ENCODE results near the gene TMEM18. TPM values are rescaled to one million over a fixed set of nuclear protein-coding genes. Genes with fewer than 3 reads are reported as not detected.
"Not testable (repeated sequence)": the region's sequence is repeated elsewhere in the genome, so short reads cannot be mapped to it uniquely, and the experiment has no call there.

The TMEM18 gene
- total RNA-seq, 1 donor from 2014 or later = 29.0 TPM

DNA sequence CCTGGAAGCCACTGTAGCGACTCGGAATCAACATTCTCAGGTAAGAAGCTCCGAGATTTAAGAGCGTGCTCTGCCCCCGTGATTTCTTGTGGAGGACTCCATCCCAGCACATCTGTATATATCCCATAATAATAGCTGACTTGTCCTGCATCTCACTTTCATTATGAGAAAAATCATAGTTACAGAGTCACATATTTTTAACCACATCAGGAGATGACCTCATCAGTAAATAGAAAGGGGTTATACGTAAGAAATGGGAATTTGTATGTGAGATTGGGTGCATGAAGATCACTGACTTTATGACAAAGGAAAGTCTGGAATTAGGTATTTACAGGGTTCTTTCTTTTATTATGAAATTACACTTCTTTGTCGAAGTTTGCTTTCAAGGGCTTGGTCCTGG, 16.4 kb upstream of the TMEM18 start:
- DNase-seq = no peak

DNA sequence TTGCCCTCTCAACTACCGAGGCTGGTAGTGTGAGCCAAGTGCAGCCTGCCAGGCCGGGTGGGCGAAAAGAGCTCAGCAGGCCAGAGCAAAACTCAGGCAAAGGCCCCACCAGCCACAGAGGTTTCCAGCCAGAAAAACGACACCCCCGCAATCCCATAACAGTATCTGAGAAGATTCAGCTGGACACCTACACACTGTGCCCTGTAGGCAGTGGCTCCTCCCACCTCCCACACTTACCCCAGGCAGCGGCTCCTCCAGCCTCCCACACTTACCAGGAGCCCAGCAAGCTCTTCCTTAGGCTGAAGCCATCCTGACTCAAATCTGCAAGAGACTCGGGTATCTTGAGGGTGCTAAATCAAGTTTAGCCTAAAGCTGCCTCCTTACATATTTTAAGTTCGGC, 15.6 kb upstream of the TMEM18 start:
- no peak for DNase-seq

DNA sequence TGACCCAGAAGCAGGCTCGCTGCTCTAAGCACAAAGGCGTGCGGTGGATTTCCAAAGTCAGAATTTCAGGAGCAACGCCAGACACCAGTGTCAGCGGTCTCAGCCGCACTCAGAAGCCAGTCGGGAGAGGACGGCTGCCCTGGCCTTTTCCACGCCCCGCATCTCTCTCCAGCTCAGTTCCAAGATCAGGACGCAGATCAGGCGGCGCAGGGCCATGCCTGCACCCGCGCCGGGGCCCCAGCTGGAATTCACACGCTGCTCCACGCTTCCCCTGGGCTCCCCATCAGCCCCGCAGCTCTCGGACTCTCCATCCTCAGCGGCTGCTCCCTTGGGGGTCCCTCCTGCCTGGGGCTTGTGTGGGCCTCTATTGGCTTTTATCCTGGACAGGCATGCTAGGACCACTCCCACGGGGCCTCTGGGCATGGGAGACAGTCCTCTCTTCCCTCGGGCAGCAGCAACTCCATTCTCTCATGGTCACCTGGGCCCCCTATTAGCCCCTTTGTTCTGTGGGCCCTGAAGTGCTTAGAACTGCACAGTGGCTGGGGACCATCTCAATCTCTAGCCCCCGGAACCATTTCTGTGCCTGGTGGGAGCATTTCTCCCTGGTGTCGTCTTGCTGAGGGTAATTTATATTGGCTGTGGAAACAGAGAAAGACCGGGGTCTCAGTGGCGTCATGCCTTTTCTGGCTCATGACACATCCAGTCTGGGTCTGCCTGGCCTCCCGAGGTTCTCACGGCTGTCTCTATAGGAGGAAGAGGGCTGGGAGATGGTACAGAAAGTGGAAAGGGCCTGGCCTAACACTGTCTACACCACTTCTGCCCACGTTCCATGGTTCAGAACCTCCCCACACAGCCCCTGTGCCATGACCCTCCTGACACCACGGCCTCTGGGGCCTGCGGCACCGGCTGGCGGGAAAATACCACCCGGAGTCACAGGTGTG, 14.9 kb upstream of the TMEM18 start:
- DNase-seq = no peak

DNA sequence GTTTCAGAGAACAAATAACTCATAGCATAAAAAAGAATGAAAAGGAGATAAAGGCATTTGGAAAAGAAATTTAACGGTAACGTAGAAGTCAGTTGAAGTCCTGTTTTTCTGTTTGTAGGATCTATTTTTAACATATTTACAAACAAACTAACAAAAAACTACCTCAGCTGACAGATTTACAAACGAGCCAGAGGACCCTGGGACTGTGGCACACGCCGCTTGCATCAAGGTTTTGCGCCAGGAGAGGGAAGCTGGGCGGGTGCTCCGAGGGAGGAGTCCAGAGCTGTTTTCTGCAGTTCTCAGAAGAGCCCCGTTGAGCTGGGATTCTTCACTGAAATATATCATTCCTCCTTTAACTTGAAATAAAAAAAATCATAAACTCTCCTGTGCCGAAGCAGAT, 13.6 kb upstream of the TMEM18 start:
- no peak for DNase-seq

DNA sequence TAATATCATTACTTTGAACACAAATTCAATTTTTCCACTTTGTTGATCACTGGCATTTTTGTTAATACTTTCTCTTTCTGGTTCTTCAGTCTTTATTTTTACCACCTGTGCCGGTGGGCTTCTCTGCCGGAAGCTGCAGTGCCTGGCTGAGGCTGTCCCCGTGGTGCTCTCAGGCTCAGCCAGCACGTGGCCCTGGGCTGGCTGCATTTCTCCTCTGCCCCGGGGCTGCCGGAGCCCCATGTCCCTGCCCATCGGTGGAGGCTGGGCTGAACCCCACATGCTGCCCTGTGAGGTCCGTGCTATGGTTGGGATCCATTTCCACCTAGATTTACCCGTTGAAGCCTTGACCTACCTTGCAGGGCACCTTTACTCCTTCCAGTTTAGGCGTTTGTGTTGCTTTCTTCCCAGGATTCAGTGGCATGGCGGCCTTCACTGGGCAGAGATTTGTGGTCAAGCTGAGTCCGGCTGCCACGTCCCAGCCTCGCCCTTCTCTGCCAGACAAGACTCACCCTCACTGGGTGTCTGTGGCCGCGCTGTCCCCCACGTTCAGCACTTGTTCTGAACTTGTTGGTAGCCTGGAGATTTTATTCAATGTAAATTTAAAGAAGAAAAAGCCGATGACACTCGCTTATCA, 12.8 kb upstream of the TMEM18 start:
- no peak for DNase-seq

DNA sequence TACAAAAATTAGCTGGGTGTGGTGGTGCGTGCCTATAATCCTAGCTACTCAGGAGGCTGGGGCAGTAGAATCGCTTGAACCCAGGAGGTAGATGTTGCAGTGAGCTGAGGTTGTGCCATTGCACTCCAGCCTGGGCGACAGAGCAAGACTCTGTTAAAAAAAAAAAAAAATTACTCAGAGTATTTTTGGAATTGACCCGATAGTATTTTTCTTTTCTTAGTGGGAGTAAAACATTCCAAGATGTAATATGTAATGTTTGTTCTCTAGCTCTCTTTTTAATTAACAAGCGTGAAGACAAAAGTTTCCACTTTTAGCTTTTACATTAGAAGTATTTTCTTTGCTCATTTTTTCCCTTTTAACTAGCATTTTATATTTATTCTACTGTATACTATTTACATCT, 12.0 kb upstream of the TMEM18 start:
- DNase-seq = no peak

DNA sequence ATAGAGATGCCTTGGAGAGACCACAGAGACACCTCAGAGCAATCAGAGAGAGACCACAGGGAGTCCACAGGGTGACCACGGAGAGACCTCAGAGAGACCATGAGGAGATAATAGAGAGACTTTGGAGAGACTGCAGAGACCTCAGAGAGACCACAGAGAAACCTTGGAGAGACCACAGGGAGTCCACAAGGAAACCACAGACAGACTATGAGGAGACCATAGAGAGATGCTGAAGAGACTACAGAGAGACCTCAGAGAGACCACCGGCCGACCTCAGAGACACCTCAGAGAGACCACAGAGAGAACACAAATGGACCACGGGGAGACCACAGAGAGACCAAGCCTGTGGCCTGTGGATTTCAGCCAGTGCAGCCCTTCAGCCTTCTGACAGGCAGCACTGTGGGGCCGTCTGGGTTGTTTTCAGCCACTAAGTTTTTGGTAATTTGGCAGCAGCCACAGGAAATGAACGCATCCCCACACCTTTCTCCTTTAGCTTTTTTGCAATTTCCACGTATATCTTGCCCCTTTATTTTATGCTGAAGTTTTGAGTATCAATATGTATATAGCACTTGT, 11.4 kb upstream of the TMEM18 start:
- no peak for DNase-seq

DNA sequence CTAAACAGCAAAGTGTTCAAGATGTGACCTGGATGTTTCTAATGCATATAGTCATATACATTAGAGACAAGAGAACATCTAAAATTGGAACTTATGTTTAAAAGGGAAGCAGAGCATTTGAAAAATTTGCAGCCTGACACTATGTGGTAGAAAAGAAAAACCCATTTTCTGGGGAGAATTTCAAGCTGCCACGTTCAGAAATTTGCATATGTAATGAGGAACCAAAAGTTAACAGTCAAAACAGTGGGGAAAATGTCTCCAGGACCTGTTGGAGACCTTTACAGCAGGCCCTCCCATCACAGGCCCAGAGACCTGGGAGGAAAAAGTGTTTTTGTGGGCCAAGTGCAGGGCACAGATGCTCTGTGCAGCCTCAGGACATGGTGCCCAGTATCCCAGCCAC, 8.2 kb upstream of the TMEM18 start:
- no peak for DNase-seq

DNA sequence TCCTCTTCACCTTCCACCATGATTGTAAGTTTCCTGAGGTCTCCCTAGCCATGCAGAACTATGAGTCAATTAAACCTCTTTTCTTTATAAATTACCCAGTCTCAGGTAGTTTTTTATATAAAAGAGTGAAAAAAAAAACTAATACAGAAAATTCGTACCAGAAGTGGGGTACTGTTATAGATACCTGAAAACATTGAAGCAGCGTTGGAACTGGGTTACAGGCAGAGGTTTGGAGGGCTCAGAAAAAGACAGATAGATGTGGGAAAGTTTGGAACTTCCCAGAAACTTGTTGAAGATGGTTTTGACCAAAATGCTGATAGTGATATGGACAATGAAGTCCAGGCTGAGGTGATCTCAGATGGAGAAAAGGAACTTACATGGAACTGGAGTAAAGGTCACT, 7.7 kb upstream of the TMEM18 start:
- not testable (repeated sequence) for DNase-seq

DNA sequence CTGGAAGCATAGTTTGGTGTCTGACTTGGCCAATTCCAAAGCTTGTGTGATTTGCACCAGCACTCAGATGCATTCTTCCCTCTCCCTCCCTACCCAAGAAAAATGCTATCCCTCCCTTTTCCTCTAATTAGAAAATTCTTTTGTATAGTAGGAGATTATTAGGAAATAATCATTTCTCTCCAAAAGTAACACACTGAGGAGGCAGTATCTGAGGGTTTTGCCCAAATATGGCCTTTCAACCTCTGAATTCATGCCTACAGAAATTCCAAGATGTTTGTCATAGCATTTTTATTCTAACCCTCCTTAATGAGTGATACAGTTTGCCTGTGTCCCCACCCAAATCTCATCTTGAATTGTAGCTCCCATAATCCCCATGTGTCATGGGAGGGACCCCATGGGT, 5.0 kb upstream of the TMEM18 start:
- no peak for DNase-seq

DNA sequence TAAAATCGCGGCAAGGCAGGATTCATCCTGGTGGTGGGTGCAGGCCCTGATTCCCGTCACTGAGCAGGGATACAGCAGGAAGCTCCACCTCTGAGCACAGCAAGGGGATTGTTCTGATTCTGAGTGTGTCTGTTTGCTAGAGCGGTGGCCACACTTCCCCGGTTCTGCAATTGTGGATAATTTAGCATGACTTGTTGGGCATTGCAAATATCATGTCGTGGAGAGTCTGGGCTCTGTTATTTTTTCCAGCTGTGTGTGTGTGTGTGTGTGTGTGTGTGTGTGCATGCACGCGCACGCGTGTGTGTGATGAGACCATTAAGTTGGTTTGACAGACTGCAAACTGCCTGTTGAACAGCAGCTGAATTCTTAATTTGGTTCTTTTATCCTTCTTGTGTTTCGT, 4.1 kb upstream of the TMEM18 start:
- DNase-seq = peak; percentile 42

DNA sequence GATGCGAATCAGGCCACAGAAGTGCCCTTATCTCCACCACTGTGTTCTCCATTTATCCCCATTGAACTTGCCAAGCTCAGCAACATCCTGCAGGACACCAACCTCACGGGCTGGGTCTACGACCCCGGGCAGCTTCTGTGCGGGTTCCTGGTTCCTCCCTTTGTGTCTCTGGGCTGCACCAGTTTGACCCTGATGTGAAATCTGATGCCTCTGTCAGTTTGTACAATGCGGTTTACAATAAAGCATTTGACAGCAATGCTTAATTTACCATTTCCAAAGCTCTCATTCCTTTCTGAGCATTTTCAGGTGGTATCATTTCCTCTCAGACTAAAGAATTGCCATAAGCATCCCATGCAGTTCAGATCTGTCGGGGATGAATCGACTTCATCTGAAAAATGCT, 3.3 kb upstream of the TMEM18 start:
- no peak for DNase-seq

DNA sequence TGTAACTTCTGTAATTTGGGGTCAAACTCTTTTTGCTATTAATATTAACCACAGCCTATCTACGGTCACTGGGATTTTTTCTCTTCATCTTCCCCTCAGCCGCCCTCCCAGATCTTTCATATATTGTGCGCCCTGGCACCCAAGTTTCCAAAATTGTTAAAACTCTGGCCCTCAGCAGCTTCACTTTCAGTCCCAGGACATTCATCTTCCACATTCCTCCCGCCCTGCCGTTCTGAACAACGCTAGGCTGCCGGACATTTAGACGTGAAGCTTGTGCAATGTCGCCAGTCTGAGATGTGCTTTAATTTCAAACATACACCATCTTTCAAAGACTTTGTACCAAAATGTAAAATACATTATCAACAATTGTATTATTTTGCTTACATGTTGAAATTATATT, 1.8 kb upstream of the TMEM18 start:
- no peak for DNase-seq

DNA sequence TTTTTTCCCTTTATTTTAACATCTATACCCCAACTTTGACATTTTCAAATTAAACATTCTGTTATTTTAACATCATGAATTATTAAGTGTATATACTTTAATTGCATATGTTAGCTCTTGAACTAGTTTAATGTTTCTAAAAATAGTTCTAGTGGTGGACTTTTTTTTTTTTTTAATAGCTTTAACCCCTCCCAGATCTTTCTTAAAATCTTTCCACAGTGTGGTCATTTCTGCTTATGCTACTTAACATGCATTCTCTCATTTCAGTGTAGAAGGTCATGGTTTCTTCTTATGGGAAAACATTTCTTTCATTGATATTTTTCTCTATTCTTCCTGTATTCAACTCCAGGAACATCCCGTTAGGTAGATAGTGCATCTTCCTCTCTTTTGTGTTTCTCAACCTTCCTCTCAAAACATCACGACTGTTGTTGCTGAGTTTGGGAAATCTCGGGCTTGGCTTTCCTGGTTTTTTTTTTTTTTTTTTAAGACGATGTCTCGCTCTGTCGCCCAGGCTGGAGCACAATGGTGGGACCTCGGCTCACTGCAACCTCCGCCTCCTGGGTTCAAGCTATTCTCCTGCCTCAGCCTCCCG, 849 bp upstream of the TMEM18 start:
- DNase-seq = peak; percentile 53

DNA sequence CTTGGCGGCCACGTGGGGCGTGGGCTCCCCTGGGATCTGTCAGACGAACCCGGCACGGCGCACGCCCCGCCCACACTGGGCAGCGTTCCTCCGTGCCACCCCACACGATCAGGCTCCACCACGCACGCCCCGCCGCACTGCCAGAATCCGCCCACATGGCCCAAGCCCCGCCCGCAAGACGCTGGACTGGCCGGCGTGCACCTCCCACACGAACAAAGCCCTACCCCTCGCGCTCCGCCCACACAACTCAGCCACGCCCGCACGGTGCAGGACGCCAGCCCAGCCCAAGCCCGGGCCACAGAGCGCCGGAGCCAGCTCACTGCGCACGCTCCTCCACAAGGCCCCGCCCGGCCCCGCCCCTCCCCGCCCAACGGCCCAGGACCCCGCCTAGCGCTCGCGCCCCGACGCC, 555 bp downstream of the TMEM18 start:
- DNase-seq = peak; percentile 99

DNA sequence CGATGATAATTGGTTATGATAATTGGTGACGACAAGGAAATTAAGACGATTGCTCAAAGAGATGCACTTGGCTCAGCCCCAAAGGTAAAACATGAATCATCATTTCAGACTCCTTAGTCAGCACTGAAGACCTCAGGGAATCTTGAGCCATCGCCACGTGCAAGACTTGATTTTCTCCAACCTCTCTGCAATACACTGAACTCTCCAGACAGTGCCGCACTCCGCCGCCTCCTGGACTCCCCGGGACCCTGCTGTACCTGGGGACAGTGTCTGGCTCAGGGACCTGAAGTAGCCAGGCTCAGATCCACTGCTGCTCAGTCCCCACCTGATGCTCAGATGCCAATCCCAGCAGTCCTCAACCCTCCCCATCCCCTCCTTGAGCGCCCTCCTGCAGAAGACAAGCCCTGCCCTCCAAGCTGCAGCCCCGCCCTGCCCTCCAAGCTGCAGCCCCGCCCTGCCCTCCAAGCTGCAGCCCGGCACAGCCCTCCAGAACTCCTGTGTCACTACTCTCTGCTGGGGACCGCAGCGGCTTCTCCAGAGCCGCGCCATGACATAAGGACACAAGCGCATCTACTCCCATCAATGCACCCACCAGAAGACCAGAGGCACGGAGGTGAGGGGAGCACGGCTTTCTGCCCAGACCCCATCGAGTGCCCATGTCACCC, 1.1 kb downstream of the TMEM18 start:
- DNase-seq = peak; percentile 62

DNA sequence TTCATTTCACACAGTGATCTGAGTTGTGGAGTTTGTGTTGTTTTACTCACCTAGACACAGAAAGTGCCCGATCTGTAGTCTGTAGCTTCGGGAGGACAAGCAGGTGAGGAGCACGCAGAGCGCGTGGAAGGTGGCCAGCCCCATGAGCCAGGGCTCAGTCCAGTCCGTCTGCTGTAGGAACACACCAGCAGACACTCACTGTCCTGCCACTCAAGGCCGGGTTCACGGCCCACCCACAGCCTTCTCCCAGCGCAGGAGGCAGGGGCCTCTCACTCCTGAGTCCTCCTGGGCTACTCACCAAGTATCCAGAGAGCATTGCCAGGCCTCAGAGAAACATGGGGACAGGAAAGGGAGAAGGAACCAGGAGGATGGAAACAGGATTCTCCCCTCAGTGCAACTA, 1.7 kb downstream of the TMEM18 start:
- peak; percentile 23 for DNase-seq

DNA sequence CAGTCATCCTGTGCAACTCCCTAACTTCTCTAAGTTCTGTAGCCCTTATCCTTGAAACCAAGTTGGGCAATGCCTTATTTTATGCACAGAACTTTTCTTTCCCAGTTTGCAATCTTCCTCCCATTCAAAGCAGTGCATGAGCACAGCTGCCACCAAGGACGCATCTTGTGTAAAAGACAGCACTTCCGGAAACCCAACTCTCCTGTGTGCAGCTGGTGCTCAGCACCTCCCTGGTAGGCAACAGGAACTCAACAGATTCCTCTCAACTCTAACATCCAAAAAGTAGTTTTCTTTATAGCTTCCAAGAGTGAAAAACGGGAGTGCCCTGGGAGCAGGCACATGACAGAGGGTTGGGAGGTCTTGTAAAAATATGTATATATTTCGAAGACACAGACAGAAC, 2.2 kb downstream of the TMEM18 start:
- DNase-seq = peak; percentile 29

DNA sequence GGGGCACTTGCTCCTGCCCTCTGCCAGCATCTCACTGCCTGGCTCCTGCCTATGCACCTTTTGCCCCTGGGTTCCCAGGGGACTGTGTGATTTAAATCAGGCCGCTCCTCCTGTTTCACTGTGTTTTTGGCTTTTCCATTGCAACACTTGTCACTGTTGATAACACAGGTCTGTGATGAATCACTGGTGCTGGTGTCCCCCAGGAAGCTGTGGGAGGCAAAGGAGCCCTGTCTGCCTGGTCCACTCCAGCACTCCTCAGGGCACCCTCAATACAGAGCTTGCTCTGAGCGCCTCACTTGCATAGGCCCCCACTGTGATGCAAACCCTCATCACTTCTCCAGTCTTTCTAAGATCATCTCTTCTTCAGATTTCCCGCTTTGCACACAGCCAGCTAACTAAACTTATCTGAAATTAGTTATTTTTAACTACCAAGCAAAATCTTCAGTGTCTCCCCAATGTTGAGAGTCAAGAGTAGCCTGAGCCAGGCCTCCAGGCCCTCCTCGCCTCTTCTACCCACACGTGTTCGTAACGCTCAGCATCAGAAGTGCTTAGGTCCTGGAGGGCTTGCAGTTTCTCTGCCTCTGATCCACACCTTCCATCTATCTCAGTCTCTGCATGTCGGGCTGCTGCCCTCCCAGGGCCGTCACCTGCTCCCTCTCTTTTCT, 2.8 kb downstream of the TMEM18 start:
- DNase-seq = no peak

DNA sequence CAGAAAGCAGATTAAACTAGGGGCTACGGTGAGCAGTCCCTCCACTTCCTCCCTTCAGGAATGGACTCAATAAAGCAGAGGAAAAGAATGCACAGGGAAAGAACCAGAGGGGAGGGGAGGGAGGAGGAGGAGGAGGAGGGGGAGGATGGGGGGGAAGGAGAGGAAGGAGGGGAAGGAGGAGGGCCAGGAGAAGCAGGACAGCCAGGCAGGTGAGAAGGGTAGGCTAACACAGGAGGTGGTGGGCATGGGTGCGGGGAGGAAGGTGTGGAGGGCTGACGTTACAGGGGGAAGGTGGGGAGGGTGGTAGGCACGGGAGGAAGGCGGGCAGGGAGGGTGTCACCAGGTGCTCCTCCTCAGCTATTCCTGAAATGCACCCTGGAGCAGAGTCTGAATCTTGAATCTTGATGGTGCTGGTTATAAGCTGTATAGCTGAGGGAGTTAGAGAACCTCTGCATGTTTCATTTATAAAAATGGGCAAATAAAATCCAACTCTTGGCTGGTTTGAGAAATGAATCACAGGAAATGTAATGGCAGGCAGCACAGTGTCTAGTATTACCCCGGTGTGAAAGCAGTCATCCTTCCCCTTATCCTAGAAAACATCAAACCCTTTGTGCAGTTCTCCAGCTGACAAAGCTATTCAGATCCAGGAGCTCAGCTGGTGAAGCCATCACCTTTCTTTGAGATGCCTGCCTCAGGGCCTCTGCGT, 3.4 kb downstream of the TMEM18 start:
- no peak for DNase-seq

DNA sequence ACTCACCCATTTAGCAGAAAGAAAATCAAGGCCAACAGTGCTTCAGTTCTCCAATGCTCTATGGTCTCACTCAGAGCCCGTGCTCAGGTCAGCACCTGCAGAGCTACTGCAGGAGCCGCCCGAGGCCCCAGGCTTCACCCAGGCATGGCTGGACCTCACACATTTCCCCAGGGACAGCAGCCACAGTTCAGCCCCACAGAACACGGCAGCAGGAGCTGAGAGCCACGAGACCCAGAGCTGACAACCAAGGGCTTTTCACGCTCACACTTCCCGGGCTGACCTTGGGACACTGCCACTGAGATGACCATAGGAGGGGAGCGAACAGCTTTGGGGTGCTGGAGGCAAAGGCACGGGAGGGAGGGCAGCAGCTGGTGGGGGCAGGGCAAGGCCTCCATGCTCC, 4.2 kb downstream of the TMEM18 start:
- no peak for DNase-seq

DNA sequence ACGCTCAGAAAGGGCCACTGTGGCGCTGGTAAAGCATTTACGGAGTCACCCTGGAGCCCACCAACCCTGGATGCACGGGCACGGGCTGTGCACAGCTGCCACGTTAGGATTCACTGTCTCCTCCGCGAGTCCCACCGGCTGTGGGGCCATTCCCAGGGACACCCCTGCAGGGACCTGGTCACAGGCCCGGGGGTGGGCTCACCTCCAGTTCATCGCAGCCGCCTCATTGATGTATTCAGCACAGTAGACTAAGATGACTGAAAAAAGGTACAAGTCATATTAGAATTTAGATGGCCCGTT, 4.7 kb downstream of the TMEM18 start:
- DNase-seq = no peak

Measured in tongue (tissue), 2 donors.